GM10266 (cell line): ENCODE measurements around the gene EDA.
"Not testable (repeated sequence)": the region's sequence is repeated elsewhere in the genome, so short reads cannot be mapped to it uniquely, and the experiment has no call there.

Experiments used
- DNase-seq: peaks from one replicate; pipeline ENCODE4 v3.0.0; 2012; ENCODE audit errors: extremely low spot score
- TF ChIP-seq, protein P1 (sequence below): IDR thresholded peaks from 2 replicates; pipeline ENCODE4 v1.5.1; 2012; ENCODE audit warnings: mild to moderate bottlenecking, low read depth; ENCODE audit not compliant: control insufficient read depth, insufficient read depth; ENCODE audit errors: missing control alignments

EDA gene

DNA sequence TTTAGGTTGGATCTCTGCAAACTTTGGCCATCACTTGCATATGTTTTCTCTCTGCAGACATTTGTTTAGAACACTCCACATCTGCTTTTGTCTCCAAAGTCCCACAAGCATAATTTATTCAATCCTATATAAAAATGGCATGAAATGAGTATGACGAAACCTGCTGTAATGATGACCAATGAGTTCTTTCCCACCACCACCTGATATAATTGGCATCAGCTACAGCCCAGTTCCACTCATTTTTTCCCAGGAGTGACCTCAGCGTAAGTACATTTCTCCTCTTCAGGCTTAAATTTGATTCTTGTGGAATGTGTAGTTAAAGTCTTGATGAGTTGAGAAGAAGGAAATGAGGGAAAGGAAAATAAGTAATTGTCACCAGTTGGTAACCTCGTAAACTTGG, 228.7 kb downstream of the EDA start:
- DNase-seq: no peak
- TF ChIP-seq, protein P1, sequence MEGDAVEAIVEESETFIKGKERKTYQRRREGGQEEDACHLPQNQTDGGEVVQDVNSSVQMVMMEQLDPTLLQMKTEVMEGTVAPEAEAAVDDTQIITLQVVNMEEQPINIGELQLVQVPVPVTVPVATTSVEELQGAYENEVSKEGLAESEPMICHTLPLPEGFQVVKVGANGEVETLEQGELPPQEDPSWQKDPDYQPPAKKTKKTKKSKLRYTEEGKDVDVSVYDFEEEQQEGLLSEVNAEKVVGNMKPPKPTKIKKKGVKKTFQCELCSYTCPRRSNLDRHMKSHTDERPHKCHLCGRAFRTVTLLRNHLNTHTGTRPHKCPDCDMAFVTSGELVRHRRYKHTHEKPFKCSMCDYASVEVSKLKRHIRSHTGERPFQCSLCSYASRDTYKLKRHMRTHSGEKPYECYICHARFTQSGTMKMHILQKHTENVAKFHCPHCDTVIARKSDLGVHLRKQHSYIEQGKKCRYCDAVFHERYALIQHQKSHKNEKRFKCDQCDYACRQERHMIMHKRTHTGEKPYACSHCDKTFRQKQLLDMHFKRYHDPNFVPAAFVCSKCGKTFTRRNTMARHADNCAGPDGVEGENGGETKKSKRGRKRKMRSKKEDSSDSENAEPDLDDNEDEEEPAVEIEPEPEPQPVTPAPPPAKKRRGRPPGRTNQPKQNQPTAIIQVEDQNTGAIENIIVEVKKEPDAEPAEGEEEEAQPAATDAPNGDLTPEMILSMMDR: no peak

DNA sequence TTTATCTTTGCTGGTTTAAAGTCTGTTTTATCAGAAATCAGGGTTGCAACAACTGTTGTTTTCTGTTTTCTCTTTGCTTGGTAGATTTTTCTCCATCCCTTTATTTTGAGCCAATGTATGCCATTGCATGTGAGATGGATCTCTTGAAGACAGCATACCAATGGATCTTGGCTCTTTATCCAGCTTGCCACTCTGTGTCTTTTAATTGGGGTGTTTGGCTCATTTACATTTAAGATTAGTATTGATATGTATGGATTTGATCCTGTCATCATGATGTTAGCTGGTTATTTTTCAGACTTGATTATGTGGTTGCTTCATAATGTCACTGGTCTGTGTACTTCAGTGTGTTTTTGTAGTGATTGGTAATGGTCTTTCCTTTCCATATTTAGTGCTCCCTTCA, 244.1 kb downstream of the EDA start:
- not testable (repeated sequence) for DNase-seq

DNA sequence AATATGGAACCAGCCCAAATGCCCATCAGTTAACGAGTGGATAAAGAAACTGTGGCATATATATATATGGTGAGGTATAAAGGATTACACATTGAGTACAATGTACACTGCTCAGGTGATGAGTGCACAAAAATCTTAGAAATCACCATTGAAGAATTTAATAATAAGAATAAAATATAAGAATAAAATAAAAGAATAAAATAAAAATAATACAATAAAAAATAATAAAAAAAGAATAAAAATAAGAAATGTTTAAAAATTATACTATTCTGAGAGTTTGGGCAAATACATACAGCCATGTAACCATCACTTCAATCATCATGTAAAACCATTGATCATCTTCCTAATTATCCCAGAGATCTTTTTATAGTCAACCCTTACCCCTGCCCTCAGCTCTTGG, 260.3 kb downstream of the EDA start:
- TF ChIP-seq, protein P1: no peak
- DNase-seq: no peak

DNA sequence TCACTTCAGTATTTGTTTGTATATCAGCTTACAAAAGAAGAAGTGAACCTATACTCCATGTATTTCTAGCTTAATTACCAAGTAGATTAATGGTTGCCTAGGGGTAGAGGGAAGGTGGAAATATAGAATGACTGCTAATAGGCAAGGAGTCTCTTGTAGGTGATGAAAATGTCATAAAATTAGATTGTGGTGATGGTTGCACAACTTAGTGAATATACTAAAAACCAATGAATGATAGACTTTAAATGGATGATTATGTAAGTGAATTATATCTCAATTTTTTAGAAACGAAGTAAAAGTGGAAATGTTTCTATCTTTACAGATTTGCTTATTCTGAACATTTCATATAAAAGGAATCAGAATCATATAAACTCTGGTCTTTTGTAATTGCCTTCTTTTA, 268.3 kb downstream of the EDA start:
- TF ChIP-seq, protein P1: no peak
- no peak for DNase-seq

DNA sequence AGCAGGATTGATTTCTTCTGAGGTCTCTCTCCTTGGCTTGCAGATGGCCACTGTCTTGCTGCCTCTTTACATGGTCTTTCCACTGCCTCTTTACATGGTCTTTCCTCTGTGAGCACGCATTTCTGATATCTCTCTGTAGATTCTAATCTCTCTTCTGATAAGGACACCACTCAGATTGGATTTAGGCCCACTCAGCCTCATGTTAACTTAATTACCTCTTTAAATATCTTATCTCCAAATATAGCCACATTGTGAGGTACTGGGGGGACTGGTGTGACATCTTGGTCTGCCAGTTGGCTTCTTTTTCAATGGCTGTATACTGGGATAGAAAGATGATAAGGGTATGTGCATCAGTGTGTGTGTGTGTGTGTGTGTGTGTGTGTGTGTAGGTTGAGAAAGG, 280.1 kb downstream of the EDA start:
- DNase-seq: no peak
- TF ChIP-seq, protein P1: no peak

DNA sequence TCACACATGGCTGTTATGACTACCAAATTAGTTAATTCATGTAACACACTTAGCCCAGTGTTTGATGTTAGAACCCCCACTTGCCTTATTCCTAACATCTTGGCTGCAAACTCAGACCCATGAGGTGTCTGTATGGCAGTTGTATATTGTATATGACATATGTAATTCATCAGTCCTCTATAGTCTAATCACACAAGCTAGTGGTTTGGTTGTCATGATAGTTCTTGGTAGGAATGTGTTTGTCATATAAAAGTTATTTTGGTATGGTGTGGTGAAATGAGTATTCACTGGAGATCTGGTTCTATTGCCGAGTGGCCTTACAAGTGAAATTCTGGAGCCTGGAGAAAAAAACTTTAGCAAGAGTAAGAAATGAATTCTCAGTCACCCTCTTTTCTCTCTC, 284.6 kb downstream of the EDA start:
- DNase-seq: no peak
- TF ChIP-seq, protein P1: no peak

DNA sequence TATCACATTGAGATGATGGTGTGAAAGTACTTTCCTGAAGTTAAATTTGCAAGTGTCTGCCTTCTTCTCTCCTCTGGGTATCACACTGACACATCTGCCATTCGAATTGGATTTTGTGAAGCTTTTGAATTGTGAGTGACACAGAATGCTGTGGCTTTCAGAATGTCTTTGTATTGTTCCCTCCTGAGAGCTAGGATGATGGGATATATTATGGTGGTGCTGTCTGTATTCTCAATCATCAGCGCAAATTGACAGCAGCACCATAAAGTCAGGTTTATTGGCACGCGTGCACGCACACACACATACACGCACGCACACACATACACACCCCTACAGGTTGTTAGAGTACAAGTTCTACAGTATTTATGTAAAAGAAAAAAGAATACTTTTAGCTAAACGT, 290.5 kb downstream of the EDA start:
- TF ChIP-seq, protein P1: no peak

DNA sequence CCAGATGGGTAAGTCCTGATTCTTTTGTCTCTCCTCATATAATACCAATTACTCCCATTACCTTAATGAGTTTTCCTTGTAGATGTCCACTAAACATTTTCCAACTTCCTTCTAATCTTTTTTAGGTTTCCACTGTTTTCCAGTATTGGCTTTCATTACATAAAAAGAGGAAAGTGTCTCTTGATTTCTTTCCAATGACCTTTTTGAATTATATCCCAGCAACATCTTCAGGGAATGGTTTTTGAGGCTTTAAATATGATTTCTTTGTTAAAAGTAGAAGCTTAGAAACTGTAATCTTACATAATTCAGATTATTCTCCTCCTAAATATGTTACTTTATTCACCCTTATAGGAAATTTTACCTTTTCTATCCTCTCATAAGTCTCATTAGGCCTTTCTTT, 298.9 kb downstream of the EDA start:
- no peak for DNase-seq
- TF ChIP-seq, protein P1: no peak

More for the DNA sequence above, 290.5 kb downstream of the EDA start:
- DNase-seq: no peak
